Breast epithelium (tissue), 3 donors: ENCODE data around the gene MEPCE.

Experiments
- CTCF ChIP-seq, 3 donors: fragments of 450-650 bp; IDR thresholded peaks; one replicate each; pipeline ENCODE4 v1.5.1; 2016 to 2017; ENCODE audit warnings: antibody characterized with exemption in 3 of 3, mild to moderate bottlenecking in 3 of 3, moderate library complexity in 3 of 3
- POLR2A ChIP-seq: fragments of 450-650 bp; IDR thresholded peaks from one replicate; pipeline ENCODE4 v1.6.1; 2016; ENCODE audit warnings: antibody characterized with exemption, mild to moderate bottlenecking, moderate library complexity
- POLR2AphosphoS5 ChIP-seq, 3 donors: sonication (generic); formaldehyde crosslinking; IDR thresholded peaks; one replicate each; pipeline ENCODE4 v1.6.1; 2017; ENCODE audit warnings: antibody characterized with exemption in 3 of 3

- TF ChIP-seq POLR2AphosphoS5 (IDR thresholded peaks at IDR 0.05) (no peak), CTCF (IDR thresholded peaks at IDR 0.05) (no peak), POLR2A (no peak)
Observed at GRCh38 chr7:100393233-100393905, 36.3 kb upstream of the MEPCE start.
